HepG2 (cell line): Measurements from ENCODE around the gene FAM114A1. TPM values are rescaled to one million over a fixed set of nuclear protein-coding genes. Genes with fewer than 3 reads are reported as not detected.
A peak's percentile ranks its signal among the peaks of the same experiment; 100 is the strongest.

Source experiments
- CAMTA2 ChIP-seq: sonication (generic); formaldehyde crosslinking; IDR thresholded peaks from 2 replicates; pipeline ENCODE4 v1.4.0; 2020; ENCODE audit warnings: mild to moderate bottlenecking, missing genetic modification reagents, borderline replicate concordance
- HNF4A ChIP-seq: sonication (generic); formaldehyde crosslinking; IDR thresholded peaks from 2 replicates; pipeline ENCODE4 v1.4.0; 2020; ENCODE audit warnings: missing genetic modification reagents
- KDM5B ChIP-seq: sonication (generic); formaldehyde crosslinking; IDR thresholded peaks from 2 replicates; pipeline ENCODE4 v1.4.0; 2020; ENCODE audit warnings: missing genetic modification reagents, mild to moderate bottlenecking, borderline replicate concordance
- KLF11 ChIP-seq: IDR thresholded peaks from 2 replicates; pipeline ENCODE4 v1.6.1; 2016; ENCODE audit warnings: missing compliant biosample characterization
- PHB2 ChIP-seq: fragments of 450-650 bp; IDR thresholded peaks from 2 replicates; pipeline ENCODE4 v1.6.1; 2018; ENCODE audit not compliant: partially characterized antibody
- PPARG ChIP-seq: conservative IDR thresholded peaks from 2 replicates; pipeline ENCODE4 v1.6.1; 2016; ENCODE audit warnings: missing biosample characterization, missing genetic modification reagents
- SETDB1 ChIP-seq: sonication (generic); formaldehyde crosslinking; IDR thresholded peaks from 2 replicates; pipeline ENCODE4 v1.5.1; 2020; ENCODE audit warnings: missing genetic modification reagents, mild to moderate bottlenecking, borderline replicate concordance
- SRY ChIP-seq: sonication (generic); formaldehyde crosslinking; IDR thresholded peaks from 2 replicates; pipeline ENCODE4 v1.8.0; 2022; ENCODE audit warnings: mild to moderate bottlenecking, missing genetic modification reagents
- TARDBP ChIP-seq: sonication (generic); formaldehyde crosslinking; IDR thresholded peaks from 2 replicates; pipeline ENCODE4 v1.8.0; 2022; ENCODE audit warnings: mild to moderate bottlenecking, missing genetic modification reagents
- TBP ChIP-seq: sonication (generic); formaldehyde crosslinking; IDR thresholded peaks from 2 replicates; pipeline ENCODE4 v1.5.0; 2020; ENCODE audit warnings: missing genetic modification reagents
- TBX2 ChIP-seq: sonication (generic); formaldehyde crosslinking; IDR thresholded peaks from 2 replicates; pipeline ENCODE4 v1.5.0; 2020; ENCODE audit warnings: missing genetic modification reagents, mild to moderate bottlenecking, borderline replicate concordance
- TCF7L2 ChIP-seq: IDR thresholded peaks from 2 replicates; pipeline ENCODE4 v1.6.1; 2011; ENCODE audit warnings: mild to moderate bottlenecking, low read depth, low read length, moderate library complexity
- TGIF2 ChIP-seq: IDR thresholded peaks from 2 replicates; pipeline ENCODE4 v1.6.1; 2016; ENCODE audit warnings: control low read depth, missing compliant biosample characterization
- ZBTB21 ChIP-seq: sonication (generic); formaldehyde crosslinking; IDR thresholded peaks from 2 replicates; pipeline ENCODE4 v1.4.0; 2020; ENCODE audit warnings: missing genetic modification reagents
- ZNF121 ChIP-seq: sonication (generic); formaldehyde crosslinking; IDR thresholded peaks from 2 replicates; pipeline ENCODE4 v1.5.0; 2020; ENCODE audit warnings: mild to moderate bottlenecking, missing genetic modification reagents
- ZNF570 ChIP-seq: sonication (generic); formaldehyde crosslinking; IDR thresholded peaks from 2 replicates; pipeline ENCODE4 v1.4.0; 2020; ENCODE audit warnings: mild to moderate bottlenecking, missing genetic modification reagents, borderline replicate concordance
- ZNF773 ChIP-seq: sonication (generic); formaldehyde crosslinking; IDR thresholded peaks from 2 replicates; pipeline ENCODE4 v1.4.0; 2020; ENCODE audit warnings: missing genetic modification reagents, borderline replicate concordance
- ZNF776 ChIP-seq: sonication (generic); formaldehyde crosslinking; IDR thresholded peaks from 2 replicates; pipeline ENCODE4 v1.4.0; 2020; ENCODE audit warnings: mild to moderate bottlenecking, missing genetic modification reagents
- ZNF788 ChIP-seq: sonication (generic); formaldehyde crosslinking; IDR thresholded peaks from 2 replicates; pipeline ENCODE4 v1.5.0; 2020; ENCODE audit warnings: mild to moderate bottlenecking, missing genetic modification reagents, borderline replicate concordance
- ZNF891 ChIP-seq: sonication (generic); formaldehyde crosslinking; IDR thresholded peaks from 2 replicates; pipeline ENCODE4 v1.5.0; 2020; ENCODE audit warnings: mild to moderate bottlenecking, missing genetic modification reagents
- ZSCAN21 ChIP-seq: sonication (generic); formaldehyde crosslinking; IDR thresholded peaks from 2 replicates; pipeline ENCODE4 v1.8.0; 2022; ENCODE audit warnings: mild to moderate bottlenecking, missing genetic modification reagents, moderate library complexity, borderline replicate concordance
- ZSCAN30 ChIP-seq: sonication (generic); formaldehyde crosslinking; IDR thresholded peaks from 2 replicates; pipeline ENCODE4 v1.5.0; 2020; ENCODE audit warnings: mild to moderate bottlenecking, missing genetic modification reagents
- polyA plus RNA-seq, 8 experiments: library from polyadenylated mRNA; depleted of rRNA in 3 of 8; stranded (reverse) in 7 of 8; unstranded in 1 of 8; fragments of >200 nt; fragmentation: Illumina TruSeq in 4 of 8; extraction: Trizol in 4 of 8; gene quantifications; 2 replicates each; pipeline versions ENCODE4 v1.2.1 to v1.2.3, GENCODE V29; 2011 to 2016; ENCODE audit warnings: low read depth in 4 of 8, missing spikeins in 1 of 8, mixed read lengths in 1 of 8; ENCODE audit not compliant: insufficient read depth in 1 of 8
- total RNA-seq, 5 experiments: library from RNA; depleted of rRNA; stranded (reverse); fragments of >200 nt; fragmentation: Illumina TruSeq; extraction: Trizol; gene quantifications; 2 replicates each; pipeline ENCODE4 v1.2.3, GENCODE V29; 2016; ENCODE audit warnings: low read depth in 1 of 5
- TF ChIP-seq, protein P1 (sequence below): sonication (generic); formaldehyde crosslinking; IDR thresholded peaks from 2 replicates; pipeline ENCODE4 v1.4.0; 2020; ENCODE audit warnings: missing genetic modification reagents
- TF ChIP-seq, protein P2 (sequence below): sonication (generic); formaldehyde crosslinking; conservative IDR thresholded peaks from 2 replicates; pipeline ENCODE4 v1.4.0; 2020; ENCODE audit warnings: missing genetic modification reagents
- TF ChIP-seq, protein P3 (sequence below): IDR thresholded peaks from 2 replicates; pipeline ENCODE4 v1.6.1; 2016; ENCODE audit warnings: low read depth, control low read depth
- TF ChIP-seq, protein P4 (sequence below): sonication (generic); formaldehyde crosslinking; IDR thresholded peaks from 2 replicates; pipeline ENCODE4 v1.4.0; 2020; ENCODE audit warnings: missing genetic modification reagents, mild to moderate bottlenecking, borderline replicate concordance

FAM114A1 gene
- total and polyA plus RNA-seq, 2 of the 13 experiments (the other 11 are each of a cell fraction or from before 2014, with no cell fraction given): 61.0 to 76.9 TPM

DNA sequence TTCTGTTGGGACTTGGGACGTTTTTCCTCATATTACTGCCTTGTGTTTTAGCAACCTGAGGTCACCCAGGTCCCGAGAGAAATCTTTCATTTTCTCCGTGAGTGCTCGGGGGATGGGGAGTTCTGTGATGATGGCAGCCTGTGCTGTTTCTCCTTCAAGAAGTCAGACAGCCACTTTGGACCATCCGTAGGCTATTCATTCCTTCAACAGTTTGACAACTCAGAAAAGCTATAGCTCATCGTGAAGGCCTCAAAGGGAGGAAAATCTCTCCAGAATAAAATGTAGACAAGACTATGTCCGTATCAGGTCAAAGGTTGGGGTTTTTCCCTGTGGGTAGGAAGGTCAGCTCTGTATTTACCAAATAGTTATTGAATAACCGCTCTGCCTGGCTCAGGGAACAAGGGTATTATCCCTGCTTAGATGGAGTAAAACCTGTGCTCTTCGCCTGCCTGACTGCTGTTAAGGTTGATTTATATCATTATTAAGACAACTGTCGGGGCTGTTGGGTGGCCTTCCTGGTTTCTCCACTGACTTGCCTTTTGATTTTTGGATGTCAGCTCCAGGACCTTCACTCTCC, 36.6 kb downstream of the FAM114A1 start (continued):
- TF ChIP-seq, protein P1, sequence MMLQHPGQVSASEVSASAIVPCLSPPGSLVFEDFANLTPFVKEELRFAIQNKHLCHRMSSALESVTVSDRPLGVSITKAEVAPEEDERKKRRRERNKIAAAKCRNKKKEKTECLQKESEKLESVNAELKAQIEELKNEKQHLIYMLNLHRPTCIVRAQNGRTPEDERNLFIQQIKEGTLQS (CRISPR knock-in tag): no peak
- no peak for TF ChIP-seq ZNF773
- no peak for TF ChIP-seq TBP
- peak; percentile 98 for TF ChIP-seq PPARG (CRISPR knock-in tag)
- TF ChIP-seq ZBTB21 (CRISPR knock-in tag): no peak
- no peak for TF ChIP-seq CAMTA2 (CRISPR knock-in tag)
- peak; percentile 76 for TF ChIP-seq TARDBP (CRISPR knock-in tag)
- TF ChIP-seq ZNF776 (CRISPR knock-in tag): no peak
- TF ChIP-seq KLF11: no peak
- no peak for TF ChIP-seq SRY (CRISPR knock-in tag)
- no peak for TF ChIP-seq TCF7L2
- TF ChIP-seq ZNF788 (CRISPR knock-in tag): no peak; the same call in 1 of the 2 replicates
- no peak for TF ChIP-seq ZNF891
- TF ChIP-seq ZSCAN21 (CRISPR knock-in tag): no peak
- no peak for TF ChIP-seq KDM5B (CRISPR knock-in tag)
- peak; percentile 78 for TF ChIP-seq HNF4A (CRISPR knock-in tag)
- TF ChIP-seq TGIF2 (CRISPR knock-in tag): no peak
- no peak for TF ChIP-seq SETDB1 (CRISPR knock-in tag)
- TF ChIP-seq, protein P2, sequence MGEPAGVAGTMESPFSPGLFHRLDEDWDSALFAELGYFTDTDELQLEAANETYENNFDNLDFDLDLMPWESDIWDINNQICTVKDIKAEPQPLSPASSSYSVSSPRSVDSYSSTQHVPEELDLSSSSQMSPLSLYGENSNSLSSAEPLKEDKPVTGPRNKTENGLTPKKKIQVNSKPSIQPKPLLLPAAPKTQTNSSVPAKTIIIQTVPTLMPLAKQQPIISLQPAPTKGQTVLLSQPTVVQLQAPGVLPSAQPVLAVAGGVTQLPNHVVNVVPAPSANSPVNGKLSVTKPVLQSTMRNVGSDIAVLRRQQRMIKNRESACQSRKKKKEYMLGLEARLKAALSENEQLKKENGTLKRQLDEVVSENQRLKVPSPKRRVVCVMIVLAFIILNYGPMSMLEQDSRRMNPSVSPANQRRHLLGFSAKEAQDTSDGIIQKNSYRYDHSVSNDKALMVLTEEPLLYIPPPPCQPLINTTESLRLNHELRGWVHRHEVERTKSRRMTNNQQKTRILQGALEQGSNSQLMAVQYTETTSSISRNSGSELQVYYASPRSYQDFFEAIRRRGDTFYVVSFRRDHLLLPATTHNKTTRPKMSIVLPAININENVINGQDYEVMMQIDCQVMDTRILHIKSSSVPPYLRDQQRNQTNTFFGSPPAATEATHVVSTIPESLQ: no peak
- TF ChIP-seq ZSCAN30 (CRISPR knock-in tag): no peak
- TF ChIP-seq TBX2 (CRISPR knock-in tag): peak; percentile 29; the same call in 1 of the 2 replicates
- no peak for TF ChIP-seq PHB2
- TF ChIP-seq ZNF570: no peak
- no peak for TF ChIP-seq ZNF121 (CRISPR knock-in tag)
- TF ChIP-seq, protein P3, sequence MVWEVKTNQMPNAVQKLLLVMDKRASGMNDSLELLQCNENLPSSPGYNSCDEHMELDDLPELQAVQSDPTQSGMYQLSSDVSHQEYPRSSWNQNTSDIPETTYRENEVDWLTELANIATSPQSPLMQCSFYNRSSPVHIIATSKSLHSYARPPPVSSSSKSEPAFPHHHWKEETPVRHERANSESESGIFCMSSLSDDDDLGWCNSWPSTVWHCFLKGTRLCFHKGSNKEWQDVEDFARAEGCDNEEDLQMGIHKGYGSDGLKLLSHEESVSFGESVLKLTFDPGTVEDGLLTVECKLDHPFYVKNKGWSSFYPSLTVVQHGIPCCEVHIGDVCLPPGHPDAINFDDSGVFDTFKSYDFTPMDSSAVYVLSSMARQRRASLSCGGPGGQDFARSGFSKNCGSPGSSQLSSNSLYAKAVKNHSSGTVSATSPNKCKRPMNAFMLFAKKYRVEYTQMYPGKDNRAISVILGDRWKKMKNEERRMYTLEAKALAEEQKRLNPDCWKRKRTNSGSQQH (CRISPR knock-in tag): no peak
- TF ChIP-seq, protein P4, sequence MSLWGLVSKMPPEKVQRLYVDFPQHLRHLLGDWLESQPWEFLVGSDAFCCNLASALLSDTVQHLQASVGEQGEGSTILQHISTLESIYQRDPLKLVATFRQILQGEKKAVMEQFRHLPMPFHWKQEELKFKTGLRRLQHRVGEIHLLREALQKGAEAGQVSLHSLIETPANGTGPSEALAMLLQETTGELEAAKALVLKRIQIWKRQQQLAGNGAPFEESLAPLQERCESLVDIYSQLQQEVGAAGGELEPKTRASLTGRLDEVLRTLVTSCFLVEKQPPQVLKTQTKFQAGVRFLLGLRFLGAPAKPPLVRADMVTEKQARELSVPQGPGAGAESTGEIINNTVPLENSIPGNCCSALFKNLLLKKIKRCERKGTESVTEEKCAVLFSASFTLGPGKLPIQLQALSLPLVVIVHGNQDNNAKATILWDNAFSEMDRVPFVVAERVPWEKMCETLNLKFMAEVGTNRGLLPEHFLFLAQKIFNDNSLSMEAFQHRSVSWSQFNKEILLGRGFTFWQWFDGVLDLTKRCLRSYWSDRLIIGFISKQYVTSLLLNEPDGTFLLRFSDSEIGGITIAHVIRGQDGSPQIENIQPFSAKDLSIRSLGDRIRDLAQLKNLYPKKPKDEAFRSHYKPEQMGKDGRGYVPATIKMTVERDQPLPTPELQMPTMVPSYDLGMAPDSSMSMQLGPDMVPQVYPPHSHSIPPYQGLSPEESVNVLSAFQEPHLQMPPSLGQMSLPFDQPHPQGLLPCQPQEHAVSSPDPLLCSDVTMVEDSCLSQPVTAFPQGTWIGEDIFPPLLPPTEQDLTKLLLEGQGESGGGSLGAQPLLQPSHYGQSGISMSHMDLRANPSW (CRISPR knock-in tag): no peak
